ENCODE results near the gene LOXL3. TPM values are rescaled to one million over a fixed set of nuclear protein-coding genes. Genes with fewer than 3 reads are reported as not detected.
A peak's percentile ranks its signal among the peaks of the same experiment; 100 is the strongest.
"Not testable (repeated sequence)": the region's sequence is repeated elsewhere in the genome, so short reads cannot be mapped to it uniquely, and the experiment has no call there.

Gene LOXL3
- total RNA-seq, 1 donor from 2014 or later = 1.1 TPM

GRCh38 chr2:74491648-74492544, 61.8 kb downstream of the LOXL3 start:
- DNase-seq (ENCODE audit: low read depth) = no peak

DNA sequence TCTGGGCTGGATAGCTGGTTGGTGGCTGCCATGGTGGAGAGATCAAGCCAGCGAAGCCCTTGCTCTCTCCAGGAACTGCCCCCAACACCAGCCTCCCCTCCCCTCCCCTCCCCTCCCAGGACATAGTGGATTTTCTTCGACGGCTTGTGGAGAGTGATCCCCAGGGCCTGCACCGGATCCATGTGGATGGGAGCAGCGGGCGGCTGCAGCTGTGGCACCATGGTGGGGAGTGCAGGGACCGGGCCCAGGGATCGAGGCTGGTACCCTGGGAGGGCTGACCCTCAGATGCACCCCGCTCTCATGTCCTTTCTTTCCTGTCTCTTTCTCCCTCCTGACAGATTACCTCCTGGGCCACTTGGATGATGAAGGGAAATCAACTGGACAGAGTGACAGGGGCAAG, 63.8 kb downstream of the LOXL3 start:
- no peak for DNase-seq (ENCODE audit: low read depth)

GRCh38 chr2:74488643-74489481, 64.9 kb downstream of the LOXL3 start:
- DNase-seq (ENCODE audit: low read depth) = no peak

DNA sequence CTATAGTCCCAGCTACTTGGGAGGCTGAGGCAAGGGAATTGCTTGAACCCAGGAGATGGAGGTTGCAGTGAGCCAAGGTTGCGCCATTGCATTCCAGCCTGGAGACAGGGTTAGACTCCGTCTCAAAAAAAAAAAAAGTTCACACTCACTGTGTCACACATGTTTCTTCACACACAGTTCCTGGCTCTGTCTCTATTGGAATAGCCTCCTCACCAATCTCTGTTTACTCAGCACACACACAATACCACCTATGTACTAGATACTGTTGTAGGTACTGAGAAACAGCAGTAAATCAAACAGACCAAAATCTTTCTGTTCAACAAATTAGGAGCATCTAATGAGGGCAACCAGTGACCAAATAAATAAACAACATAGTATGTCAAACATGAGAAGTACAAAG, 67.6 kb downstream of the LOXL3 start:
- no peak for DNase-seq (ENCODE audit: low read depth)

DNA sequence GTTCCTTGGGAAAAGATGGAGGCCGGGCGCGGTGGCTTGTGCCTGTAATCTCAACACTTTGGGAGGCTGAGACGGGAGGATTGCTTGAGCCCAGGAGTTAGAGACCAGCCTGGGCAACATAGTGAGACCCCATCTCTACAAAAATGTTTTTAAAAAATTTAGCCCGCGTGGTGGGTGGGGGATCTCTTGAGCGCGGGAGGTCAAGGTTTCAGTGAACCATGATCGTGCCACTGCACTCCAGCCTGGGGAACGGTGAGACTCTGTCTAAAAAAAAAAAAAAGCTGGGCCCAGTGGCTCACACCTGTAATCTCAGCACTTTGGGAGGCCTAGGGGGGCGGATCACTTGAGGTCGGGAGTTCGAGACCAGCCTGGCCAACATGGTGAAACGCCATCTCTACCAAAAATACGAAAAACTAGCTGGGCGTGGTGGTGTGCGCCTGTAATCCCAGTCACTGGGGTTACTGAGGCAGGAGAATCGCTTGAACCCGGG, 70.0 kb downstream of the LOXL3 start:
- not testable (repeated sequence) for DNase-seq (ENCODE audit: low read depth)

DNA sequence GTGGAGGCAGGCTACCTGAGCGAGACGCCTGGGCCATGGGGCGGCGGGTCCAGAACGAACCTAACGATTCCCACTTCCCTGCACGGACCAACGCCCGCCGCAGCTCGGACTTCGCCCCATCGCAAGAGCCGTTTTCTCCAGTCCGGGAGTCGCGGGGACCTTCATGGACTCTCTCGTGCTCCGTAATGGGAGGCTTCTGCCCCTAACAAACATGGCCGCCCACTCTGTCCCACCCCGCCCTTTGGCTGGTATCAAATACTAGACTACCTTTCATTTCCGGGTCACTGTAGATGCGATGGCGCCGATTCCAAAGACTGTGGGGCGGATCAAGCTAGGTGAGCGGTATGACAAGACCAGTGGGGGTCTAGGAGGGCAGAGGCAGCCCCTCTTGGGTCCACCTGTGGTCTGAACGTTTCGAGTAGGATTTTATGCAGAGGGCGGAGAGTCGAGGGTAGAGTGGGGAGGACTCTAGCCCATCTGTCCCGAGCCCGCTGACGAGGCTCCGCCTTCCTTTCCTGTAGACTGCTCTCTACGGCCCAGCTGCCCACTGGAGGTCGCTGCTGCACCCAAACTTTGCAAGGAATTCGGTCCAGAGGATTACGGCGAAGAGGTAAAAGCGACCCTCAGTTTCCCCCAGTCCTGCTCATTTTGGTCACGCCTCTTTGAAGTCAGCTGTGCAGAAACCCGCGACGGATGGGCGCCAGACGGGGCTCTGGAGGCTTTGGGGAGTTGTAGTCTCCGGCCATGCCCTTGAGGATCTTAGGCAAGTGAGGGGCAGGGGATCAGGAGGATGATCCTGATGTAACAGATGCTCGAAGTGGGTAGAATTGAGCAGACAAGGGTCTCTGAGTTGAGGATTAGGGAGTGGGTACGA, 70.7 kb downstream of the LOXL3 start, which contains the start of the genes CCDC142 and TTC31:
Gene CCDC142 (minus strand): TSS at position 198 of the 874 bp plus-strand sequence. CDS start 161 bp downstream, at position 37.
Gene TTC31 (plus strand): TSS at position 281 of the 874 bp plus-strand sequence. CDS start 15 bp downstream, at position 296.
- peak; percentile 90 for DNase-seq (ENCODE audit: low read depth)

Other genes with a start within 250 kb of the LOXL3 start
- 0.89 and 1.2 TPM in 2 replicates for gene SLC4A5, start 210.5 kb downstream of the LOXL3 start, total RNA-seq
- 87.2 and 196 TPM in 2 replicates for gene DCTN1, start 173.6 kb downstream of the LOXL3 start, total RNA-seq
- 1.4 and 3.9 TPM in 2 replicates for gene C2orf81, start 132.3 kb downstream of the LOXL3 start, total RNA-seq
- gene WDR54, start 132.2 kb downstream of the LOXL3 start, total RNA-seq = 39.5 and 56.6 TPM in 2 replicates
- gene RTKN, start 112.0 kb downstream of the LOXL3 start, total RNA-seq = 60.8 TPM in 2 replicates
- gene INO80B, start 98.9 kb downstream of the LOXL3 start, total RNA-seq = 8.7 and 27.2 TPM in 2 replicates
- 40.8 and 57.3 TPM in 2 replicates for gene WBP1, start 95.5 kb downstream of the LOXL3 start, total RNA-seq
- 56.3 and 67.7 TPM in 2 replicates for gene MOGS, start 88.6 kb downstream of the LOXL3 start, total RNA-seq
- 15.2 and 24.0 TPM in 2 replicates for gene MRPL53, start 81.3 kb downstream of the LOXL3 start, total RNA-seq
- gene CCDC142, start 70.9 kb downstream of the LOXL3 start, total RNA-seq = 9.7 and 12.8 TPM in 2 replicates
- gene TTC31, start 70.9 kb downstream of the LOXL3 start, total RNA-seq = 16.0 and 18.8 TPM in 2 replicates
- 0.99 and 1.0 TPM in 2 replicates for gene LBX2, start 54.3 kb downstream of the LOXL3 start, total RNA-seq
- gene PCGF1, start 46.2 kb downstream of the LOXL3 start, total RNA-seq = 19.1 and 20.7 TPM in 2 replicates
- 0.05 TPM in 1 of 2 replicates, not detected in the other for gene TLX2, start 39.5 kb downstream of the LOXL3 start, total RNA-seq
- gene DQX1, start 27.7 kb downstream of the LOXL3 start, total RNA-seq = 0.05 TPM in 1 of 2 replicates, not detected in the other
- gene AUP1, start 24.2 kb downstream of the LOXL3 start, total RNA-seq = 54.7 and 83.7 TPM in 2 replicates
- gene HTRA2, start 24.0 kb downstream of the LOXL3 start, total RNA-seq = 20.0 and 50.7 TPM in 2 replicates
- 13.0 and 19.8 TPM in 2 replicates for gene DOK1, start 778 bp upstream of the LOXL3 start, total RNA-seq
- gene M1AP, start 94.4 kb upstream of the LOXL3 start, total RNA-seq = 0.17 and 0.85 TPM in 2 replicates
- gene SEMA4F, start 100.3 kb upstream of the LOXL3 start, total RNA-seq = 7.5 and 10.6 TPM in 2 replicates

Measured in renal cortical epithelial cell (primary cell).